SK-N-SH (cell line): ENCODE measurements around the gene MS4A14.

Experiments
- CTCF ChIP-seq: fragments of 200-600 bp; sonication (generic); IDR thresholded peaks from 2 replicates; pipeline ENCODE4 v1.6.1; 2017; ENCODE audit warnings: antibody characterized with exemption, mild to moderate bottlenecking, moderate library complexity
- TF ChIP-seq, protein P1 (sequence below): IDR thresholded peaks from 2 replicates; pipeline ENCODE4 v1.4.0; 2012; ENCODE audit warnings: low read depth

DNA sequence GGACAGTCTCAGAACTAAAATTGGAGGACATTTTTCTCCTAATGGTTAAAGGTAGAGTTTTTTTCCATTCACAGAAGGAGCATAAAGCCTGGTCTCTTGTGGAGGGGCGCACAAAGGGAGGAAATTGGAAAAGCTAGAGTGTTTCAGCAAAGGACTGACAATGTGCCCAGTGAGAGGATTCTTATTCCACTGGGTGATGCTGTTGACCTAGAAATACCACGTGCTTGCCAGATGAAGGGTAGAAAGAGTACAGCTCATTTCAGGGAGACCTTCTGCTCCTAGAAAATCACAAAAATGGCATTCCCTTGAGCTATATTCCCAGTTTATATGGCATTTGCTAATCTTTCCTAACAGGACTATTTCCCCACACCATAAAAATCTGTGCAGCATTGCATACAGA is 48.1 kb upstream of the MS4A14 start:
- TF ChIP-seq CTCF, result no peak
- TF ChIP-seq, protein P1, sequence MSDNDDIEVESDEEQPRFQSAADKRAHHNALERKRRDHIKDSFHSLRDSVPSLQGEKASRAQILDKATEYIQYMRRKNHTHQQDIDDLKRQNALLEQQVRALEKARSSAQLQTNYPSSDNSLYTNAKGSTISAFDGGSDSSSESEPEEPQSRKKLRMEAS, result no peak
